Measurements from ENCODE around the gene TMEM145.
A peak's percentile ranks its signal among the peaks of the same experiment; 100 is the strongest.
"Not testable (repeated sequence)": the region's sequence is repeated elsewhere in the genome, so short reads cannot be mapped to it uniquely, and the experiment has no call there.

The TMEM145 gene

DNA sequence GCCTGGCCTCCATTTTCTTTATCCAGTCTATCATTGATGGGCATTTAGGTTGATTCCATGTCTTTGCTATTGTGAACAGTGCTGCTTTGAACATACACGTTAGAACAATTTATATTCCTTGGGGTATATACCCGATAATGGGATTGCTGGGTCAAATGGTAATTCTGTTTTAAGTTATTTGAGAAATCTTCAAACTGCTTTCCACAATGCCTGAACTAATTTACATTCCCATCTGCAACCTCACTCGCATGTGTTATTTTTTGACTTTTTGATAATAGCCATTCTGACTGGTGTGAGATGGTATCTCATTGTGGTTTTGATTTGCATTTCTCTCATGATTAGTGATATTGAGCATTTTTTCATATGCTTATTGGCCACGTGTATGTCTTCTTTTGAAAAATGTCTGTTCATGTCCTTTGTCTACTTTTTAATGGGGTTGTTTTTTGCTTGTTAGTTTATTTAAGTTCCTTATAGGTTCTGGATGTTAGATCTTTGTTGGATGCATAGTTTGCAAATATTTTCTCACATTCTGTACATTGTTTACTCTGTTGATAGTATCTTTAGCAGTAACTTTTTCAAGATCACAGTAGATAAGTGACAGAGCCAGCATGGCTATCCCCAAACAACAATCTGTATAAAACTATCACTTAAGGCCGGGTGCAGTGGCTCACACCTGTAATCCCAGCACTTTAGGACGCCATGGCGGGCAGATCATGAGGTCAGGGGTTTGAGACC is 26.2 kb downstream of the TMEM145 start:
- not testable (repeated sequence) for DNase-seq

DNA sequence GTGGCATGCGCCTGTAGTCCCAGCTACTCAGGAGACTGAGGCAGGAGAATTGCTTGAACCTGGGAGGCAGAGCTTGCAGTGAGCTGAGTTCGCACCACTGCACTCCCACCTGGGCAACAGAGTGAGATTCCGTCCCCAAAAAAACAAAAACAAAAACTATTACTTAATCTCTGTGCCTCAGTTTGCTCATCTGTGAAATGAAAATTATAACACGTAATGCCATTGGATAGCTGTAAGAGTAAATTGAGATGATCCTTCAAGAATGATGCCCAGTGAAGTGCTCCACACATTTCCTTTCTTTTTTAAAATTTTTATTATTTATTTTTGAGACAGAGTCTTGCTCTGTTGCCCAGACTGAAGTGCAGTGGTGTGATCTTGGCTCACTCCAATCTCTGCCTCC is 26.8 kb downstream of the TMEM145 start:
- DNase-seq, result not testable (repeated sequence)

DNA sequence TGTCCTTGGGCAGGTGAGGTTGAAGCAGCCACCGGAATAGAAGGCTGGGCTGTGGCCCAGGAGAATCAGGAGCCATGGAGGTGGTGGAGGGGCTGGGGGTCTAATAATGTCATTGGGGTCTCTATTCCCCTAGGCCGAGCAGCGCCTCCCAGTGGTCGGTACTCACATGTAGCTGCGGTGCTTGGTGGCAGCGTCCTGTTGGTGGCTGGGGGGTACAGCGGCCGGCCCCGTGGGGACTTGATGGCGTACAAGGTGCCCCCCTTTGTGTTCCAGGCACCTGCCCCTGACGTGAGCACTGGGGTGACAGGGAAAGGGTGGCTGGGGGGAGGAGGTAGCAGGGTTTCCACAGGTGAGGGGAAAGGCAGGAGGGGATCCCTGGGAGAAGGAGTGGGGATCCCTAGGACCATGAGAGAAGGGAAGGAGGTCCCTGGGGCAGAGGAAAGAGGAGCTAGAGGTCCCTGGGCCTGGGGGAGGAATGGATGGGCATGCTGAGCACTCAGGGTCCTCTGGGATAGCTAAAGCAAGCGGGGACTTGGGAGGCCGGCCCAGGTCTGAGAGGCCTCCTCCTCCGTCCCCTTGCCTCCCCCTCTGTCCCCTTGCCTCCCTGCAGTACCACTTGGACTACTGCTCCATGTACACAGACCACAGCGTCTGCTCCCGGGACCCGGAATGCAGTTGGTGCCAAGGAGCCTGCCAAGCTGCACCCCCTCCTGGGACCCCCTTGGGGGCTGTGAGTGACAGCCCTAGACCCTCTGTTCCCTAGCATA is 30.4 kb downstream of the TMEM145 start:
- no peak for DNase-seq

DNA sequence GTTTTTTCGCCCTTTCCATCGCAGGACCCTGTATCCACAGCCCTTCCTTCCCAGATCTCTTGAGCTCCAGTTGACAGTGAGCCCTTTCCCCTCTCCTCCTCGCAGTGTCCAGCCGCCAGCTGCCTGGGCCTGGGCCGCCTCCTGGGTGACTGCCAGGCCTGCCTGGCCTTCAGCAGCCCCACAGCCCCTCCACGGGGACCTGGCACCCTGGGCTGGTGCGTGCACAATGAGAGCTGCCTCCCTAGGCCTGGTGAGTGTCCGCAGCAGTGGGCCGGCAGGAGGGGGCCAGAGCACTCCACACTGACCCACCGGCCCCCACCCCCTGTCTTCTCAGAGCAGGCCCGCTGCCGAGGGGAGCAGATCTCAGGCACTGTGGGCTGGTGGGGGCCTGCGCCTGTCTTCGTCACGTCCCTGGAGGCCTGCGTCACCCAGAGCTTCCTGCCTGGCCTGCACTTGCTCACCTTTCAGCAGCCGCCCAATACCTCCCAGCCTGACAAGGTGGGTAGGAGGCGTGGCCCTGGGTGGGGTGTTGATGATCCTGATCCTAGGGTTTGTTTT is 31.3 kb downstream of the TMEM145 start:
- DNase-seq, result no peak

DNA sequence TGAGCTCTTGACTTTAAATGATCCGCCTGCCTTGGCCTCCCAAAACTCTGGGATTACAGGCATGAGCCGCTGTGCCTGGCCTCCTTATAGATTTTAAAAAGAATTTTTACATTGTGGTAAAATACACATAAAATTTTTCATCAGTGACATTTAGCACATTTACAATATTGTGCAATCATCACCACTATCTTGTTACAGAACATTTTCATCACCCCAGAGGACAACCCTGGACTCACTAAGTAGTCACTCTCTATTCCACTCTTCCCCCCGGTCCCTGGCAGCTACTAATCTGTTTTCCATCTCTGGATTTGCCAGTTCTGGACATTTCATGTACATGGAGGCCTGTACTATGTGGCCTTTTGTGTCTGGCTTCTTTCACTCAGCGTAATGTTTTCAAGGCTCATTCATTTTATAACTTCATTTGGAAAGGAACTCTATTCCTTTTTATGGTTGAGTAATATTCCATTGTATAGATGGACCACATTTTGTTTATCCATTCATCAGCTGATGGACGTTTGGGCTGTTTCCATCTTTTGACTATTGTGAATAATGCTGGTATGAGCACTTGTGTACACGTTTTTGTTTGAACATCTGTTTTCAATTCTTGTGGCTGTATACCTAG is 32.2 kb downstream of the TMEM145 start:
- DNase-seq, result no peak

DNA sequence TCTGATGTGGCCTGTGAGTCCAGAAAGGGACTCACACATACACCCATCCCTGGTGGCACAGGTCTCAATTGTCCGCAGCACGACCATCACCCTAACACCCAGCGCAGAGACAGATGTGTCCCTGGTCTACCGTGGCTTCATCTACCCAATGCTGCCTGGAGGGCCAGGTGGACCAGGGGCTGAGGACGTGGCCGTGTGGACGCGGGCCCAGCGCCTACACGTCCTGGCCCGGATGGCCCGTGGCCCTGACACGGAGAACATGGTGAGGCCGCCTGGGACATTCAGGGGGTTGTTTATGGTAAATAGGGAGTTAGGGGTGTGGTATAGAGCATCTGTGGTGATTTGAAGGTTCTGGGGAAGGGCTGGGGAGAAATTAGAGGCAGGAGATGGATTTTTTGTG is 35.1 kb downstream of the TMEM145 start:
- no peak for DNase-seq

DNA sequence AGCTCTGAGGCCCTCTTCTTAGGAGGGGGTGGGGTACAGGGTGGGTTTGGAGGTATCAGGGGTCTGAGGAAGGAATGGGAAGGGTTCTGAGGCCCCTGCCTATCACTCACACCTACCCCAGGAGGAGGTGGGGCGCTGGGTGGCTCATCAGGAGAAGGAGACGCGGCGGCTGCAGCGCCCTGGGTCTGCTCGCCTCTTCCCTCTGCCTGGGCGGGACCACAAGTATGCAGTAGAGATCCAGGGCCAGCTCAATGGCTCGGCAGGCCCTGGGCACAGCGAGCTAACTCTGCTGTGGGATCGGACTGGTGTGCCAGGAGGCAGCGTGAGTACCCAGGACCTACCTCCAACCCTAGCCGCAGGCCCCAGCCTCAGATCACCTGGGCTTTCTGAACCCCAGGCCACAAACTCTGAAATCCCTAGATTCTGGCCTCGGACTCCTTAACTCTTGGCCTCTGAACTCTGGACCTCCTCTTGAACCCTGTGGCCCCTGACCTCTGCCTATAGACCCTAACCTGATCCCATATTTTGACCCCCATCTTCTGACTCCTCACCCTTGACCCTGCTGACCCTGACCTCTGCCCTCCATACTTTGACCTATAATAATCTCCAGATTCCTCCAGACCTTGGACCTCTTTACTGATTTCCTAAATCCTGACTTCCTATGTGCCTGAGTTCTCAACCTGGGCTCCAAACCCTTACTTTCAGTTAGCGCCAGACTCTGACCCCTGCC is 36.4 kb downstream of the TMEM145 start:
- DNase-seq, result no peak

DNA sequence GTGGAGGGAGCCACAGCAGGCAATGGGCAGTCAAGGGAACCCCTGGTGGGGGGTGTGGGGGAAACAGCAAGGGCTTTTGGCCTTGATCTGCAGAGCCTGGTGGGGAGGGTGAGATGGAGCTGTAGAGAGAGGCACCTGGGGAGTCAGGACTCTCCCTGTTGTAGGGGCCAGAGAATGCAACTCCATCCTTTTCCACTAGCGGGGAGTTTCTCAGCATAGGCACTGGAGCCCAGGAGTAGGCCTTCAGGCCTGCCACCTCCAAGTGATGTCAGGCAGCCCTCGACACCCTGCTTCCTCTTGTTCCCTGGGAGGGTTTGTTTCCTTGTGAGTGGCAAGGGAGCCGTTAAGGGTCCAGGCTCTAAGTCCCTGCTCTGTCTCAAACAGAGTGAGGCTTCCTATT is 37.3 kb downstream of the TMEM145 start:
- no peak for DNase-seq

DNA sequence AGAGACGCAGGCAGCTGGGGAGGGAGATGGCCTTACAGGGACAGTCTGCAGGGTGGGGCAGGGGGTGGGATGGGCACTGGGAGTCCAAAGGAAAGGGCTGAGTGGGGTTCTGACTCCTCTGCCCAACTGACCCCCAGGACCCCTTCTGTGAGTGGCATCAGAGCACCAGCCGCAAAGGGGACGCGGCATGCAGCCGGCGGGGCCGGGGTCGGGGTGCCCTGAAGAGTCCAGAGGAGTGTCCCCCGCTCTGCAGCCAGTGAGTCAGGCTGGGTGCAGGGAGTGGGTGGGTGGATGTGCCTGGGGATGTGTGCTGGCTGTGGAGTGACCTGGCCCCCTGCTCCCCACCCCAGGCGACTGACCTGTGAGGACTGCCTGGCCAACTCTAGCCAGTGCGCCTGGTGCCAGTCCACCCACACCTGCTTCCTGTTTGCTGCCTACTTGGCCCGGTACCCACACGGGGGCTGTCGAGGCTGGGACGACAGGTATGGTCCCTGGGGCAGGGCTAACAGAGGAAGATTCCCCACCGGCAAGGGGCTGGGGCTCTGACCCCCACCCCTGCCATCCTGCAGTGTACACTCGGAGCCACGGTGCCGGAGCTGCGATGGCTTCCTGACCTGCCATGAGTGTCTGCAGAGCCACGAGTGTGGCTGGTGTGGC is 38.1 kb downstream of the TMEM145 start:
- DNase-seq, result no peak

DNA sequence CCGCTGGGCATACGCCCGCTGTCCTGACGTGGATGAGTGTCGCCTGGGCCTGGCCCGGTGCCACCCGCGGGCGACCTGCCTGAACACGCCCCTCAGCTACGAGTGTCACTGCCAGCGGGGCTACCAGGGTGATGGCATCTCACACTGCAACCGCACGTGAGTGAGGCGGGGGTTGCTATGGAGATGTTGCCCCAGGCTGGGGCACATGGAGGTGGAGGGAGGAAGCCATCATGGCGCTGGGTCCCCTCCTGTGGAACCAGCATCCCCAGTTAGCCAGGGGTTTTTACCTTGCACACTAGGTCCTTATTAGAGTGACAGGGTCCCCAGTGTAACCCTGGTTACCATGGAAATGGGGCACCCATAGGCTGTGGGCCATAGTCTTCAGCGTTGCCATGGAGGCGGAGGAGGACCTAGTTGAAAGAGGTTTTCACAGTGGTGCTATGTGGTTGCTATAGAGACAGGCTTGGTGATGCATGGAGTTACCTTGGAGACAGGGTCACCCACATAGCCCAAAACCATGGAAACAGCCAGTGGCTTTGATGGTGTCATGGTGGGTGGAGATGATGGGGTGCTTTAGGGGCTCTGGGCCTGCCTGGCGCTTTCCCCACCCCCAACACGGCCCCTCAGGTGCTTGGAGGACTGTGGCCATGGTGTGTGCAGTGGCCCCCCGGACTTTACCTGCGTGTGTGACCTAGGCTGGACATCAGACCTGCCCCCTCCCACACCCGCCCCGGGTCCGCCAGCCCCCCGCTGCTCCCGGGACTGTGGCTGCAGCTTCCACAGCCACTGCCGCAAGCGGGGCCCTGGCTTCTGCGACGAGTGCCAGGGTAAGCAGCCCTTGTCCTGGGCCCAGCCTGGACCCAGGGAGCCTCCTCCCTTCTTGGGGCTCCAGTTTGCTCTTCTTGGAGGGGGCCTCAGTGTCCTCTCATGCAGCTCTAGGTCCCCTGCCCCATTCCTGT is 39.5 kb downstream of the TMEM145 start:
- DNase-seq, result peak; percentile 9

DNA sequence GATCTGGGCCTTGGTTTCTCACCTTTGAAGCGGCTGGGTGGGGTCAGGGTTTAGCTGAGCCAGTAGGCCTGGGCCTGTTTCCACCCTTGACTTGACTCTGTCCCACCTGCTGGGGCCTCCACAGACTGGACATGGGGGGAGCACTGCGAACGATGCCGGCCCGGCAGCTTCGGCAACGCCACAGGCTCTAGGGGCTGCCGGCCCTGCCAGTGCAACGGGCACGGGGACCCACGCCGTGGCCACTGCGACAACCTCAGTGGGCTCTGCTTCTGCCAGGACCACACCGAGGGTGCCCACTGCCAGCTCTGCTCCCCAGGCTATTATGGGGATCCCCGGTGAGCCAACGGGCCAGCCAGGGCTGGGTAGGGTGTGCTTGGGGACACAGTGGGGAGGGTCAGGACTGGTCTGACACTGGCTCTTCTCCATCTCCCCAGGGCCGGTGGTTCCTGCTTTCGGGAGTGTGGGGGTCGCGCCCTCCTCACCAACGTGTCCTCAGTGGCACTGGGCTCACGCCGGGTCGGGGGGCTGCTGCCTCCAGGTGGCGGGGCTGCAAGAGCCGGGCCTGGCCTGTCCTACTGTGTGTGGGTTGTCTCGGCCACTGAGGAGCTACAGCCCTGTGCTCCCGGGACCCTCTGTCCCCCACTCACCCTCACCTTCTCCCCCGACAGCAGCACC is 40.4 kb downstream of the TMEM145 start:
- DNase-seq, result no peak

DNA sequence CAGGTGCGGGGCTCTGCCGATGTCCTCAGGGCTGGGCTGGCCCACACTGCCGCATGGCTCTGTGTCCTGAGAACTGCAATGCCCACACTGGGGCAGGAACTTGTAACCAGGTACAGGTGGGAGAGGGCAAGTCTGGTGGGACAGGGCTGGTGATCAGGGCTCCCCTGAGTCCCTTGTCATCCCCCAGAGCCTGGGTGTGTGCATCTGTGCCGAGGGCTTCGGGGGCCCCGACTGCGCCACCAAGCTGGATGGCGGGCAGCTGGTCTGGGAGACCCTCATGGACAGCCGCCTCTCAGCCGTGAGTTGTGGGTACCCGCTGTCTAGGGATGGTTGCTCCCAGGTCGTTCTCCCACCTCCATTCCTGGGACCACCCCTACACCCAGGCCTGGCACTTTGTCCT is 42.8 kb downstream of the TMEM145 start:
- DNase-seq, result no peak

DNA sequence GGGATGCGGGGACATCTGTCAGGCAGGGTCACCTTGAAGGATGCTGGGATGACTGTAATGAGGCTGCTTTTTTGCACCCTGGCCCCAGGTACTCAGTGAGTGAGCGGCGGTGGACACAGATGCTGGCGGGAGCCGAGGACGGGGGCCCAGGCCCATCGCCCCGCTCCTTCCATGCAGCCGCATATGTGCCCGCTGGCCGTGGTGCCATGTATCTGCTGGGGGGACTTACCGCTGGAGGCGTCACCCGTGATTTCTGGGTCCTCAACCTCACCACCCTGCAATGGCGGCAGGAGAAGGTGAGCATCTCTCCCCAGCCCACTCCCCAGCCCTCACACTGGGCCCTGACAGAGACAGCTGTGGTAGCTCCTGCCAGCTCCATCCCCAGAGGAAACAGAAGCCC is 43.6 kb downstream of the TMEM145 start:
- DNase-seq, result no peak

DNA sequence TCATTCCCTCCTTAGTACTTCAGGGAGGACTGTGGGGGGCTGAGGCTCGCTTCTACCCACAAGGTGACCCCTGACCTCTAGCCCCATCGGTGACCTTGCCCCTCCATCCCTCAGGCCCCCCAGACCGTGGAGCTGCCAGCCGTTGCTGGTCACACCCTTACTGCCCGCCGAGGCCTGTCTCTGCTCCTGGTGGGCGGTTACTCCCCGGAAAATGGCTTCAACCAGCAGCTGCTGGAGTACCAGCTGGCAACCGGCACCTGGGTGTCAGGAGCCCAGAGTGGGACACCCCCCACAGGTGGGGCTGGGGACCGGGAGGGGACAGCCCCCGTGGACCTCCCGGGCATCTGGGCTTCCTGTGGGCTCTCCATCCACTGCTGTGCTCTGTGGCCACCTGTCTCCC is 44.2 kb downstream of the TMEM145 start:
- DNase-seq, result no peak

DNA sequence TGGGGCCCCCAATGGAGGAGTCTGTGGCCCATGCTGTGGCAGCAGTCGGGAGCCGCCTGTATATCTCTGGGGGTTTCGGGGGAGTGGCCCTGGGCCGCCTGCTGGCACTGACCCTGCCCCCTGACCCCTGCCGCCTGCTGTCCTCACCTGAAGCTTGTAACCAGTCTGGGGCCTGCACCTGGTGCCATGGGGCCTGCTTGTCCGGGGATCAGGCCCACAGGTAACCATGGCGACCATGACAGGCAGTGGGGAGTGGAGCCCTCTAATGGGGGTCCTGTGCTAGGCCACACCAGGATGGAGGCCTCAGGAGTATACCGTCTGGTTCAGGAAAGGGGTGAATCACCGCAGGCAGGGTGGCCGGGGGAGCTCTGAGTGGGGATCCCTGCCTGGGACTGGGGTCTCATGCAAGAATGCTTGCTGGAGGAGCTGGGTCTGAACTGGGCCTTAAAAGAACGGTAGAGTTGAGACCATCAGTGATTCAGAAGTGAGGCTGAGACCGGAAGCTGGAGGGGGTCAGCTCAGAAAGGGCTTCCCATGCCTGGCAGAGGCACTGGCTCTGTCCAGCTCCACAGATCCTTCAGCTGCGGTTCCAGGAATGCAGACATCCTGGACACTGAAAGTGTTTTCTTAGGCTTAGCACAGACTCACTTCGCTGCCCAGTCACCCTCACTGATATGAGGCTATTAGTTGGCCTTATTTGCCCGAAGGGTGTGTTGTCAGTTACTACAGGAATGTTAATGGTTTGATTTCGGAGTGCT is 47.9 kb downstream of the TMEM145 start:
- no peak for DNase-seq

DNA sequence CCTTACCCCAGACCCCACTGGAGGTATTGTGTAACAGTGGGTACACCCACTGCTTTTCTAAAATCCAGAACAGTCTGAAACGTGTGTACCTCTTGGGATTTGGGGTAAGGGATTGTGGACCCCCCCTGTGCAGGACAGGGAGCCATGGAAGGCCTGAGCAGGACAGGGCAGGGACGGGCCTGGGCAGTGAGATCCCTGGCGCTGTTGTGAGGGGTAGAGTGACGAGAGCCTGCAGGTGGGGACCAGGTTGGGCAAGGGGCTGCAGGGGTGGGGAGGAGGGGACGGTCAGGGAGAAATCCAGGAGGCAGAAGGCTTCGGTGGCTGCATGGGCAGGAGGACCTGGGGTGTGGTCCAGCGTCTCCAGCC is 48.4 kb downstream of the TMEM145 start:
- DNase-seq, result no peak

DNA sequence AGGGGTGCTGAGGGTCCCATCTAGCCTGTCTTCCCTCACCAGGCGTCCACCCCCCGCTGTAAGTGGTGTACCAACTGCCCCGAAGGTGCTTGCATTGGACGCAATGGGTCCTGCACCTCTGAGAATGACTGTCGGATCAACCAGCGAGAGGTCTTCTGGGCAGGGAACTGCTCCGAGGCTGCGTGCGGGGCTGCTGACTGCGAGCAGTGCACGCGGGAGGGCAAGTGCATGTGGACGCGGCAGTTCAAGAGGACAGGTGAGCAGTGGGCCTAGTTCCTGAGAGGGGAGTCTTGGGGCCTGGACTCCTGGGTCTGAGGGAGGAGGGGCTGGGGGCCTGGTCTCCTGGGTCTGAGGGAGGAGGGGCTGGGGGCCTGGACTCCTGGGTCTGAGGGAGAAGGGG is 49.2 kb downstream of the TMEM145 start:
- no peak for DNase-seq

DNA sequence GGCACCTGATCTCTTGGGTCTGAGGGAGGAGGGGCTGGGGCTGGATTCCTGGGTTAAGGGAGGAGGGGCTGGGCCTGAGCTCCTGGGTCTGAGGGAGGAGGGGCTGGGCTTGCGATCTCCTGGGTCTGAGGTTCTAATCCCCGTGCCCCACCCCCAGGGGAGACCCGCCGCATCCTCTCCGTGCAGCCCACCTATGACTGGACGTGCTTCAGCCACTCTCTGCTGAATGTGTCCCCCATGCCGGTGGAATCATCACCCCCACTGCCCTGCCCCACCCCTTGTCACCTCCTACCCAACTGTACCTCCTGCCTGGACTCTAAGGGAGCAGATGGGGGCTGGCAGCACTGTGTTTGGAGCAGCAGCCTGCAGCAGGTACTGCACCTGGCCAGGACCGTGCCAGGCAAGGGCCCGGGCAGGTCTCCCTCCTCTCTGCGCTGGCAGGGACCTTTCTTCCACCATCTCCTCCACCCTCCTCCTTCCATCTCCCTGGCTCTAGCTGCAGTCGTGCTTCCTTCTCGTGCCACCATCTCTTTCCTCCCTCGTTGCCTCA is 49.9 kb downstream of the TMEM145 start:
- no peak for DNase-seq

DNA sequence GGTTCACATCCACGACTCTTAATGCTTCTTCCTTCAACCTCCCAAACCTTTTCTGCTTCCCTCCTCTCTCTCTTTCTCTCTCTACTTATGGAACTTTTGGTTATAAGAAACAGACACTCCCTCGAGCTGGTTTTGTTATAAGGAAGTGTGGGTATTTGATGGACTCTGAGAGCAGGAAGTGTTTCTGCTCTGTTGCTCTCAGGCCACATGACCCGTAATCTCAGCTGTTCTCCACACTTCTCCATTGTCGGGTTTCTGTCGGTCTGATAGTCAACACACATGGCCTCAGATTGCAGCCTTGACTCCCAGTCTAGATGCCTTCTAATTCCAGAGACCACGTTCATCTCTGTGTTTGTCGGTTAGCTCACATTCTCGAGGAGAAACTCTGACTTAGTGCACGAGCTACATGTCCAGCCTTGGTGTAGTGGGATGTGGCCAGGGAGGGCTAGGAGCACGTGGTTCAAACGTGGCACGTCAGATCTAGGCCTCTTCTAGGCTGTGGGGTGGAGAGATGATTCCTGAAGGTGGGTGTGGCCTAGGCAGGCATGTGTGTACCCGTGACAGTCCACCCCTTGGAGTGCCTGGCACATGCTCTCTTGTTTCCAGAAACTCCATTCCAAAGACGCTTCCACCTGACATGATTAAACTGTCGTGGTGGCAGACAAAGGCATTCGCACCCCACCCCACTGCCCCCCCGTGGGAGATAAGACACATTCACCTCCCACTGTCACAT is 50.7 kb downstream of the TMEM145 start:
- no peak for DNase-seq

Measured in NCI-H510A treated with DMSO at 0.1 percent for 48 hours (cell line).